HG03103 (cell line): Measurements from ENCODE around the gene ID1.
"Not testable (repeated sequence)": the region's sequence is repeated elsewhere in the genome, so short reads cannot be mapped to it uniquely, and the experiment has no call there.

Source experiments
- ATAC-seq: cut with Tn5 transposase; IDR thresholded peaks from one replicate; pipeline ENCODE4 v1.9.1; 2021; ENCODE audit warnings: low read depth; ENCODE audit not compliant: unreplicated experiment

The ID1 gene

GRCh38 chr20:31630187-31630790 lies 25.2 kb downstream of the ID1 start:
- no peak for ATAC-seq

GRCh38 chr20:31632548-31633338 lies 27.7 kb downstream of the ID1 start:
- no peak for ATAC-seq

DNA sequence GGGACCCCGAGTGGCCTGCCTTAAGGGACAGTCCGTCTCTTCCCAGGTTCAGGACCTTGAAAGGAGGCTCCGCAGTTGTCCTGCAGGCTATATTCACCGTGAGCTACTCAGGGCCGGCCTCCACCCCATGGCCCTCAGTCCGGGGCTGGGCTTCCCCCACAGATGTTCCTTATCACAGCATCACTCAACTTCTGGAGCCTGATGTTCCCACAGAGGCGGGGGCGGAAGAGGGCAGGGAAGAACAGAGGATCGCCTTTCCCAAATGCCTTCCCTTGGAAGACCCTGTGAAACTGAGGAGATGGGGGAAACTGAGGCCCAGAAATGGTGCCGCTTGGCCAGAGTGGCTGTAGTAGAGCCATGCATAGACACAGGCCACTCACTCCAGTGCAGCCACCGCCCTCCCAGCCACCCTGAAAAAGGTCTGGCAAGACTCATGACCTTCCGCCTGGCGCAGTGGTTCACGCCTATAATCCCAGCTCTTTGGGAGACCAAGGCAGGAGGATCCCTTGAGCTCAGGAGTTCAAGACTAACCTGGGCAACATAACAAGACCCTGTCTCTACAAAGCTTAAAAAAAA lies 28.3 kb downstream of the ID1 start:
- no peak for ATAC-seq

- no peak for ATAC-seq
Measured at GRCh38 chr20:31637660-31638059, 32.6 kb downstream of the ID1 start, which contains the start of gene COX4I2. Gene COX4I2, plus strand, starts transcription at chr20:31637912. Its CDS starts 1,106 bp downstream, at chr20:31639018.

DNA sequence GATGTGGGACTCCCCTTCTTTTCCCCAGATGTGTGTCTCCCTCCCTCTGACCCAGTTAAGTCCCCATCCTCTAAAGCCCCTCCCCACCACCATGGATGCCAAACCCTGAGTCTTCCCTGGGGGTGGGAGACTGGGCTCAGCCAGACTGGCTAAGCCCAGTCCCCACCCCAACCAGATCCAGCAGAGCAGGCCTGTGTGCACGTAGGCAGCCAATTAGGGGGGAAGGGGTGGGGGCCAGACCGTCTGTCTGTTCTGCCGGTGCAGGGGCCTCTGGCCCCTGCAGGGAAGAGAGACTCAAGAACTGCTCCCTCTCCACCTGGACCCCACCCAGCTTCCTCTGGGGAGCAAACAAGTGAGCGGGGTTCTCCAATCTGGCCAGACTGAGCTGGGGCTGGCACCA lies 33.2 kb downstream of the ID1 start:
- no peak for ATAC-seq

DNA sequence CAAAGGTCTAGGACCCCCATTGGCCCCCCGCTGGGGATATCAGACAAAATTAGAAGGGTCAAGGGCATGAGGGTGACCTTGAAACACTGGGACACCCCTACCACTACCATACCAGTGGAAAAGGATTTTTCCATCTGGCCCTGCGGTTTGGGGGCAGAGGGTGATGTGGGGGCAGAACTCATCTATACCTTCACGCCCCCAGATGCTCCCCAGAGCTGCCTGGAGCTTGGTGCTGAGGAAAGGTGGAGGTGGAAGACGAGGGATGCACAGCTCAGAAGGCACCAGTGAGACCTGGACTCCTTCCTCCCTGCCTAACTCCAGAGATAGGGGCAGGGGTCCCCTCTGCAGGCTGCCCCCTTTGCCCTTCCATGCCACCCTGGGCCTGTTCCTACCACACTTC lies 33.7 kb downstream of the ID1 start:
- no peak for ATAC-seq

GRCh38 chr20:31640259-31640658 lies 35.2 kb downstream of the ID1 start:
- ATAC-seq: no peak

- no peak for ATAC-seq
Measured at GRCh38 chr20:31641391-31641790, 36.3 kb downstream of the ID1 start.

GRCh38 chr20:31642837-31643236 lies 37.7 kb downstream of the ID1 start:
- ATAC-seq: no peak

DNA sequence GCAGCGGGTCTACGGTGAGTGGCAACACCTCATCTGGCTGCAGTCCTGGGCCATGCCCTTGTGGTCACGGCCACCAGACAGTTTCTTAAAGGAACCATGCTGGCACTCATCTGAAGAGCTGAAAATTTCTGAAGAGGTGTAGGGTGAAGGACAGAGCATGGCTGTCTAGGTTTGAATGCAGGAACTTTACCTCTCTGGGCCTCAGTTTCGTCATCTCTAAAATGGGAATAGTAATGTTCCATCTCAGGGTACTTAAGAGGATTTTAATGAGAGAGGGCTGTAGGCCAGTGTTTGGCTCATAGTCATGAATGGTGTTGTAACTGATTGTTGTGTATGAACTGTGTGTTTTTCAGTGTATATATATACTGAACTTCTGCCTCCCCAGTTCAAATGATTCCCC lies 38.4 kb downstream of the ID1 start:
- ATAC-seq: no peak

GRCh38 chr20:31644701-31645100 lies 39.6 kb downstream of the ID1 start:
- ATAC-seq: no peak

- ATAC-seq: not testable (repeated sequence)
Measured at GRCh38 chr20:31648104-31648503, 43.0 kb downstream of the ID1 start.

DNA sequence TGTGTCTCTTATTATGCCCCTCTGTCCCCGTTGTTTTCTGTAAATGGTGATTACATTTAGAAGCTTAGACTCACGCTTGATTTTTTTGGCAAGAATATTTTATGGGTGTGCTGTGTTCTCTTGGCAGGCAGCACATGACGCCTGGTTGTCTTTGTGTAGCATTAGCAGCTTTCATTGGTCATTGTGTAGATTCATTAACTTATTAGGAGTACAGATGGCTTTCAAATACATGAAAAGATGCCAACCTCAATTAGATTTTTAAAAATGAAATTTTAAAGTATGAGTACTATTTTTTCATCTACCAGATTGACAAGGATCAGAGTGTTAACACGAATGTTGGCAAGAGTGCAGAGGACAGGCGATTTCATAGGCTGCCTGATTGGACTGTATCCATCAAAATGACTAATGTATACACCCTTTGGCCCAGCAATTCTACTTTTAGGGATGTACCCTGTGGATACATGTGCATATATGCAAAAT lies 47.9 kb downstream of the ID1 start:
- no peak for ATAC-seq

GRCh38 chr20:31653561-31653960 lies 48.5 kb downstream of the ID1 start:
- no peak for ATAC-seq

DNA sequence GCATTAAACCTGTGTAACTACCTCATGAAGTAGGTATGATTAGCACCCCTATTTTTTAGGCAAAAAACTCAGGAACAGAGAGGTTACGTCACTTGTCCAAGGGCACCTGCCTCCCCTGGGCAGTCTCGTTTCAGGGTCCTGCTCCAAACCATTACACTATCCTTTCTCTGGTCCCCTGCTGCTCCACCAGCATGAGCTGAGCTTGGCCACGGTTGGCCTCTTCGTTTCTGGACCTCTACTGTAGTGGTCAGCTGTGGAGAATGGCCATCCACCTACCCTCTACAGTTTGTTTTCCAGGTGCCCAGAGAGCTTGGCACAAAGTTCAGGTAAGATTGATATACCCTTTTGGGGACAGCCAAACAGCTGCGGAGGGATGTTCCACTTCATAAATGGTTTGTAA lies 49.4 kb downstream of the ID1 start:
- no peak for ATAC-seq
